GM06990 (cell line): Measurements from ENCODE around the gene CACNA1A.

Source experiments
- DNase-seq: peaks from one replicate; pipeline ENCODE4 v3.0.0-alpha.2; 2011; ENCODE audit not compliant: insufficient read length; ENCODE audit errors: extremely low read depth
- H3K27me3 ChIP-seq: replicated peaks from 2 replicates; pipeline ENCODE4 v1.6.0; 2011; ENCODE audit warnings: low read length; ENCODE audit not compliant: control insufficient read depth, insufficient read depth
- H3K36me3 ChIP-seq: 2 replicates; pipeline ENCODE4 v1.5.1; 2011; ENCODE audit warnings: low read length; ENCODE audit not compliant: control insufficient read depth, insufficient read depth
- H3K4me3 ChIP-seq: replicated peaks from 2 replicates; pipeline ENCODE4 v1.5.1; 2011; ENCODE audit warnings: low read depth, mild to moderate bottlenecking, control low read depth, low read length
- CTCF ChIP-seq: IDR thresholded peaks from 2 replicates; pipeline ENCODE4 v1.5.1; 2011; ENCODE audit warnings: low read length, control low read depth, mild to moderate bottlenecking, inconsistent platforms; ENCODE audit not compliant: insufficient read depth, poor library complexity, severe bottlenecking

The CACNA1A gene

GRCh38 chr19:13417054-13417453 is 89.2 kb downstream of the CACNA1A start:
- Histone ChIP-seq H3K36me3 (no peaks in the 10 kb centered on the region), H3K27me3 (no peaks in the 10 kb centered on the region; the same call in 1 of the 2 replicates), H3K4me3 (no peak overlapping the region)
- no peak for TF ChIP-seq CTCF
- peak; percentile 64 for DNase-seq

- no peak overlapping the region for H3K4me3 ChIP-seq
- peak; percentile 33 for DNase-seq
- H3K27me3 ChIP-seq = no peaks in the 10 kb centered on the region
- TF ChIP-seq CTCF = no peak
- H3K36me3 ChIP-seq = no peaks in the 10 kb centered on the region
These were observed 94.4 kb downstream of the CACNA1A start for GRCh38 chr19:13411899-13412298.

GRCh38 chr19:13410946-13411345 is 95.3 kb downstream of the CACNA1A start:
- no peak for TF ChIP-seq CTCF
- Histone ChIP-seq H3K27me3 (no peaks in the 10 kb centered on the region), H3K4me3 (no peak overlapping the region), H3K36me3 (no peaks in the 10 kb centered on the region)
- no peak for DNase-seq

- Histone ChIP-seq H3K4me3 (no peak overlapping the region), H3K27me3 (no peaks in the 10 kb centered on the region), H3K36me3 (no peaks in the 10 kb centered on the region)
- DNase-seq = no peak
- TF ChIP-seq CTCF = no peak
These were observed 97.3 kb downstream of the CACNA1A start for GRCh38 chr19:13408889-13409518.

GRCh38 chr19:13404236-13404635 is 102.0 kb downstream of the CACNA1A start:
- no peak for DNase-seq
- no peaks in the 10 kb centered on the region for H3K27me3 ChIP-seq

More at GRCh38 chr19:13404236-13404635, 102.0 kb downstream of the CACNA1A start:
- Histone ChIP-seq H3K4me3 (no peak overlapping the region), H3K36me3 (no peaks in the 10 kb centered on the region)
- TF ChIP-seq CTCF = no peak
